ENCODE results near the gene TBXAS1. TPM values are rescaled to one million over a fixed set of nuclear protein-coding genes. Genes with fewer than 3 reads are reported as not detected.

The TBXAS1 gene
- total and polyA plus RNA-seq, 2 of the 8 experiments (the other 6 are each of a cell fraction or from before 2014, with no cell fraction given) = 0.86 to 2.1 TPM

DNA sequence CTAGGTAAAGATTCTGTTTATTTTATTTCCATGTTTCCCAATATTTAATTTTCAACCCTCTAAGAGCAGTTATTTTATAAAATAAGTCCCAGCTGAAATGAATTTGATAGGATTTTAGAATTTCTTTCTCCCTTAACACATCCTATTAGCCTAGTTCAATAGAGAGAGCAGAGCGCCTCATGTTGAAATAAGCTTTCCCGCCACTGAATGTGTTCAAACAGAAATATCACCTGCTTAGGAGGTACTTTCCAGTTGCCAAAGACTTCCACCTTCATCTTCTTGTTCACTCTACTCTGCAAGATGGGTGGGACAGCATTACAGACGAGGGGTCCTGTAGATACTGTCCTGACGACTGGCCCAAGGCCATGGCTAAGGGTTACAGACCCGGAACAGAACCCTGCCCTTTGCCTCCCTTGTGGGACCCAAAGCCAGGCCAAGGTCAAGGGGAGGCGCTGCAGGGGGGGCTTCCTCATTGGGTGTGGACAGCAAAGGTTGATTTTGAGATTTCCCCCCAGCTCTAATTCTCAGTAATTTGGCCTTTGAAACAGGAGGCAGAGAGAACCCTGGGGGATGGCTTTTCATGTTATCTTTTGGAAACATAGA lies 171.7 kb downstream of the TBXAS1 start (continued):
- TF ChIP-seq, protein P1, sequence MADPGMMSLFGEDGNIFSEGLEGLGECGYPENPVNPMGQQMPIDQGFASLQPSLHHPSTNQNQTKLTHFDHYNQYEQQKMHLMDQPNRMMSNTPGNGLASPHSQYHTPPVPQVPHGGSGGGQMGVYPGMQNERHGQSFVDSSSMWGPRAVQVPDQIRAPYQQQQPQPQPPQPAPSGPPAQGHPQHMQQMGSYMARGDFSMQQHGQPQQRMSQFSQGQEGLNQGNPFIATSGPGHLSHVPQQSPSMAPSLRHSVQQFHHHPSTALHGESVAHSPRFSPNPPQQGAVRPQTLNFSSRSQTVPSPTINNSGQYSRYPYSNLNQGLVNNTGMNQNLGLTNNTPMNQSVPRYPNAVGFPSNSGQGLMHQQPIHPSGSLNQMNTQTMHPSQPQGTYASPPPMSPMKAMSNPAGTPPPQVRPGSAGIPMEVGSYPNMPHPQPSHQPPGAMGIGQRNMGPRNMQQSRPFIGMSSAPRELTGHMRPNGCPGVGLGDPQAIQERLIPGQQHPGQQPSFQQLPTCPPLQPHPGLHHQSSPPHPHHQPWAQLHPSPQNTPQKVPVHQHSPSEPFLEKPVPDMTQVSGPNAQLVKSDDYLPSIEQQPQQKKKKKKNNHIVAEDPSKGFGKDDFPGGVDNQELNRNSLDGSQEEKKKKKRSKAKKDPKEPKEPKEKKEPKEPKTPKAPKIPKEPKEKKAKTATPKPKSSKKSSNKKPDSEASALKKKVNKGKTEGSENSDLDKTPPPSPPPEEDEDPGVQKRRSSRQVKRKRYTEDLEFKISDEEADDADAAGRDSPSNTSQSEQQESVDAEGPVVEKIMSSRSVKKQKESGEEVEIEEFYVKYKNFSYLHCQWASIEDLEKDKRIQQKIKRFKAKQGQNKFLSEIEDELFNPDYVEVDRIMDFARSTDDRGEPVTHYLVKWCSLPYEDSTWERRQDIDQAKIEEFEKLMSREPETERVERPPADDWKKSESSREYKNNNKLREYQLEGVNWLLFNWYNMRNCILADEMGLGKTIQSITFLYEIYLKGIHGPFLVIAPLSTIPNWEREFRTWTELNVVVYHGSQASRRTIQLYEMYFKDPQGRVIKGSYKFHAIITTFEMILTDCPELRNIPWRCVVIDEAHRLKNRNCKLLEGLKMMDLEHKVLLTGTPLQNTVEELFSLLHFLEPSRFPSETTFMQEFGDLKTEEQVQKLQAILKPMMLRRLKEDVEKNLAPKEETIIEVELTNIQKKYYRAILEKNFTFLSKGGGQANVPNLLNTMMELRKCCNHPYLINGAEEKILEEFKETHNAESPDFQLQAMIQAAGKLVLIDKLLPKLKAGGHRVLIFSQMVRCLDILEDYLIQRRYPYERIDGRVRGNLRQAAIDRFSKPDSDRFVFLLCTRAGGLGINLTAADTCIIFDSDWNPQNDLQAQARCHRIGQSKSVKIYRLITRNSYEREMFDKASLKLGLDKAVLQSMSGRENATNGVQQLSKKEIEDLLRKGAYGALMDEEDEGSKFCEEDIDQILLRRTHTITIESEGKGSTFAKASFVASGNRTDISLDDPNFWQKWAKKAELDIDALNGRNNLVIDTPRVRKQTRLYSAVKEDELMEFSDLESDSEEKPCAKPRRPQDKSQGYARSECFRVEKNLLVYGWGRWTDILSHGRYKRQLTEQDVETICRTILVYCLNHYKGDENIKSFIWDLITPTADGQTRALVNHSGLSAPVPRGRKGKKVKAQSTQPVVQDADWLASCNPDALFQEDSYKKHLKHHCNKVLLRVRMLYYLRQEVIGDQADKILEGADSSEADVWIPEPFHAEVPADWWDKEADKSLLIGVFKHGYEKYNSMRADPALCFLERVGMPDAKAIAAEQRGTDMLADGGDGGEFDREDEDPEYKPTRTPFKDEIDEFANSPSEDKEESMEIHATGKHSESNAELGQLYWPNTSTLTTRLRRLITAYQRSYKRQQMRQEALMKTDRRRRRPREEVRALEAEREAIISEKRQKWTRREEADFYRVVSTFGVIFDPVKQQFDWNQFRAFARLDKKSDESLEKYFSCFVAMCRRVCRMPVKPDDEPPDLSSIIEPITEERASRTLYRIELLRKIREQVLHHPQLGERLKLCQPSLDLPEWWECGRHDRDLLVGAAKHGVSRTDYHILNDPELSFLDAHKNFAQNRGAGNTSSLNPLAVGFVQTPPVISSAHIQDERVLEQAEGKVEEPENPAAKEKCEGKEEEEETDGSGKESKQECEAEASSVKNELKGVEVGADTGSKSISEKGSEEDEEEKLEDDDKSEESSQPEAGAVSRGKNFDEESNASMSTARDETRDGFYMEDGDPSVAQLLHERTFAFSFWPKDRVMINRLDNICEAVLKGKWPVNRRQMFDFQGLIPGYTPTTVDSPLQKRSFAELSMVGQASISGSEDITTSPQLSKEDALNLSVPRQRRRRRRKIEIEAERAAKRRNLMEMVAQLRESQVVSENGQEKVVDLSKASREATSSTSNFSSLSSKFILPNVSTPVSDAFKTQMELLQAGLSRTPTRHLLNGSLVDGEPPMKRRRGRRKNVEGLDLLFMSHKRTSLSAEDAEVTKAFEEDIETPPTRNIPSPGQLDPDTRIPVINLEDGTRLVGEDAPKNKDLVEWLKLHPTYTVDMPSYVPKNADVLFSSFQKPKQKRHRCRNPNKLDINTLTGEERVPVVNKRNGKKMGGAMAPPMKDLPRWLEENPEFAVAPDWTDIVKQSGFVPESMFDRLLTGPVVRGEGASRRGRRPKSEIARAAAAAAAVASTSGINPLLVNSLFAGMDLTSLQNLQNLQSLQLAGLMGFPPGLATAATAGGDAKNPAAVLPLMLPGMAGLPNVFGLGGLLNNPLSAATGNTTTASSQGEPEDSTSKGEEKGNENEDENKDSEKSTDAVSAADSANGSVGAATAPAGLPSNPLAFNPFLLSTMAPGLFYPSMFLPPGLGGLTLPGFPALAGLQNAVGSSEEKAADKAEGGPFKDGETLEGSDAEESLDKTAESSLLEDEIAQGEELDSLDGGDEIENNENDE (IDR thresholded peaks at IDR 0.05; ENCODE audit: insufficient replicate concordance, low read length) = no peak
- TF ChIP-seq RBBP5 (IDR thresholded peaks at IDR 0.05; ENCODE audit: borderline replicate concordance, low read depth, low read length) (no peak), SIRT6 (IDR thresholded peaks at IDR 0.05; ENCODE audit: low read length) (no peak), SRF (IDR thresholded peaks at IDR 0.05; ENCODE audit: low read depth, low read length) (no peak)

Data from H1 (cell line).